ENCODE results near the gene AHNAK.
A peak's percentile ranks its signal among the peaks of the same experiment; 100 is the strongest.
"Not testable (repeated sequence)": the region's sequence is repeated elsewhere in the genome, so short reads cannot be mapped to it uniquely, and the experiment has no call there.

AHNAK gene

DNA sequence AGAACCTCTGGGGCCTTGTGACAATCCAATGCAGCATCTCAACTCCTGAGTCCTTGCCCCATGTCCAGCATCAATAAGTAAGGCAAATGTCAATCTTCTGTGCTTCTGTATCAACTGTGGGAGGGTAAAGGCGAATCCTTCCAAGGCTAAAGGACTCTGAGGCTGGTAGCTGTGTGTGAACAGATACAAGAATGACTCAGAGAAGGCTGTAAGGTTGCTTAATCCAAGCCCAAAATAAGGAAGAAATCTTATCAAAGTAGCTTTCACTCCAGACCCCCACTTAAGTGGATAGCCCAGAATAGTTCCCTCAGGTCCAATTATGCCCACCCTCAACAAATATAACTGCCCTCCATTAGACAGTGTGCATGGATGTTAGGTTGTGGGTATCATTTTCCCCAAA, 155.9 kb downstream of the AHNAK start:
- DNase-seq = no peak
- H3K27ac ChIP-seq = no peak overlapping the region
- no peak overlapping the region for H3K4me3 ChIP-seq
- TF ChIP-seq, protein P1, sequence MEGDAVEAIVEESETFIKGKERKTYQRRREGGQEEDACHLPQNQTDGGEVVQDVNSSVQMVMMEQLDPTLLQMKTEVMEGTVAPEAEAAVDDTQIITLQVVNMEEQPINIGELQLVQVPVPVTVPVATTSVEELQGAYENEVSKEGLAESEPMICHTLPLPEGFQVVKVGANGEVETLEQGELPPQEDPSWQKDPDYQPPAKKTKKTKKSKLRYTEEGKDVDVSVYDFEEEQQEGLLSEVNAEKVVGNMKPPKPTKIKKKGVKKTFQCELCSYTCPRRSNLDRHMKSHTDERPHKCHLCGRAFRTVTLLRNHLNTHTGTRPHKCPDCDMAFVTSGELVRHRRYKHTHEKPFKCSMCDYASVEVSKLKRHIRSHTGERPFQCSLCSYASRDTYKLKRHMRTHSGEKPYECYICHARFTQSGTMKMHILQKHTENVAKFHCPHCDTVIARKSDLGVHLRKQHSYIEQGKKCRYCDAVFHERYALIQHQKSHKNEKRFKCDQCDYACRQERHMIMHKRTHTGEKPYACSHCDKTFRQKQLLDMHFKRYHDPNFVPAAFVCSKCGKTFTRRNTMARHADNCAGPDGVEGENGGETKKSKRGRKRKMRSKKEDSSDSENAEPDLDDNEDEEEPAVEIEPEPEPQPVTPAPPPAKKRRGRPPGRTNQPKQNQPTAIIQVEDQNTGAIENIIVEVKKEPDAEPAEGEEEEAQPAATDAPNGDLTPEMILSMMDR (IDR thresholded peaks at IDR 0.05) = no peak
- no peaks in the 10 kb centered on the region for H3K36me3 ChIP-seq
- H3K4me1 ChIP-seq = peaks cover 0 to 8% (median 7%) of the 10 kb centered on the region in 4 donors
- H3K9me3 ChIP-seq = no peaks in the 10 kb centered on the region
- no peaks in the 10 kb centered on the region for H3K27me3 ChIP-seq
- intact Hi-C loops (cut with DNase I; ENCODE audit: low total_unique reads) = loop anchor here (10.0 kb wide), 1 partner anchor 304 kb away; no protein-coding TSS in a partner anchor

GRCh38 chr11:62390237-62390636, 156.4 kb downstream of the AHNAK start:
- Histone ChIP-seq H3K36me3 (no peaks in the 10 kb centered on the region), H3K4me3 (no peak overlapping the region), H3K9me3 (no peaks in the 10 kb centered on the region), H3K27me3 (no peaks in the 10 kb centered on the region), H3K4me1 (peaks cover 0 to 3% (median 3%) of the 10 kb centered on the region in 4 donors), H3K27ac (no peak overlapping the region)
- DNase-seq = peak in 1 of 2 donors; percentile 20
- TF ChIP-seq, protein P1 (IDR thresholded peaks at IDR 0.05) = no peak
- intact Hi-C loops (cut with DNase I; ENCODE audit: low total_unique reads) = loop anchor here (10.0 kb wide), 1 partner anchor 305 kb away; no protein-coding TSS in a partner anchor

- no peak for DNase-seq
- TF ChIP-seq, protein P1 (IDR thresholded peaks at IDR 0.05) = no peak
- H3K27me3 ChIP-seq = no peaks in the 10 kb centered on the region
- H3K4me3 ChIP-seq = no peak overlapping the region
- intact Hi-C loops (cut with DNase I; ENCODE audit: low total_unique reads) = no loop called here
- H3K36me3 ChIP-seq = no peaks in the 10 kb centered on the region
- H3K4me1 ChIP-seq = no peaks in the 10 kb centered on the region
- H3K27ac ChIP-seq = no peak overlapping the region
- H3K9me3 ChIP-seq = no peaks in the 10 kb centered on the region
Observed at GRCh38 chr11:62388999-62389398, 157.6 kb downstream of the AHNAK start.

GRCh38 chr11:62387381-62387780, 159.2 kb downstream of the AHNAK start:
- TF ChIP-seq, protein P1 (IDR thresholded peaks at IDR 0.05) = no peak
- Histone ChIP-seq H3K27ac (no peak overlapping the region), H3K9me3 (no peaks in the 10 kb centered on the region), H3K27me3 (no peaks in the 10 kb centered on the region), H3K4me1 (no peaks in the 10 kb centered on the region), H3K4me3 (no peak overlapping the region), H3K36me3 (no peaks in the 10 kb centered on the region)
- DNase-seq = peak in 1 of 2 donors; percentile 23
- intact Hi-C loops (cut with DNase I; ENCODE audit: low total_unique reads) = no loop called here

GRCh38 chr11:62386083-62386482, 160.5 kb downstream of the AHNAK start:
- H3K36me3 ChIP-seq; intact Hi-C loops (cut with DNase I; ENCODE audit: low total_unique reads): not testable (repeated sequence)

GRCh38 chr11:62383822-62384221, 162.8 kb downstream of the AHNAK start:
- Histone ChIP-seq H3K36me3 (no peaks in the 10 kb centered on the region), H3K27me3 (no peaks in the 10 kb centered on the region), H3K9me3 (no peaks in the 10 kb centered on the region), H3K4me1 (peaks cover 0 to 5% (median 1%) of the 10 kb centered on the region in 4 donors), H3K4me3 (no peak overlapping the region), H3K27ac (no peak overlapping the region)
- TF ChIP-seq, protein P1 (IDR thresholded peaks at IDR 0.05) = no peak
- intact Hi-C loops (cut with DNase I; ENCODE audit: low total_unique reads) = no loop called here
- no peak for DNase-seq

More at GRCh38 chr11:62386083-62386482, 160.5 kb downstream of the AHNAK start:
- DNase-seq, H3K4me3 ChIP-seq, H3K27me3 ChIP-seq, H3K4me1 ChIP-seq, H3K27ac ChIP-seq, H3K9me3 ChIP-seq: not testable (repeated sequence)
